Fibroblast of the aortic adventitia (primary cell): Measurements from ENCODE around the gene ZSCAN18. TPM values are rescaled to one million over a fixed set of nuclear protein-coding genes. Genes with fewer than 3 reads are reported as not detected.

ENCODE experiments used
- DNase-seq: peaks from one replicate; pipeline ENCODE4 v3.0.0-alpha.2; 2010; ENCODE audit warnings: low read depth
- H3K4me3 ChIP-seq: 2 replicates; pipeline ENCODE4 v1.5.1; 2011; ENCODE audit warnings: low read depth, mild to moderate bottlenecking, control low read depth, low read length, moderate library complexity
- CTCF ChIP-seq: IDR thresholded peaks from 2 replicates; pipeline ENCODE4 v1.5.1; 2011; ENCODE audit warnings: mild to moderate bottlenecking, low read length, control low read depth, inconsistent platforms; ENCODE audit not compliant: insufficient read depth
- total RNA-seq: library from RNA; depleted of rRNA; stranded (reverse); fragments of >200 nt; gene quantifications from 2 replicates; pipeline ENCODE4 v1.2.3, GENCODE V29; 2012; ENCODE audit warnings: low replicate concordance

Gene ZSCAN18
- total RNA-seq, 1 donor = 7.6 TPM

GRCh38 chr19:58086825-58087710 is 11.0 kb downstream of the ZSCAN18 start:
- no peak for DNase-seq
- no peak for TF ChIP-seq CTCF
- H3K4me3 ChIP-seq = no peak overlapping the region

GRCh38 chr19:58085348-58085875 is 12.6 kb downstream of the ZSCAN18 start:
- DNase-seq = no peak
- no peak for TF ChIP-seq CTCF
- no peak overlapping the region for H3K4me3 ChIP-seq

GRCh38 chr19:58084596-58085347 is 13.3 kb downstream of the ZSCAN18 start:
- H3K4me3 ChIP-seq = no peak overlapping the region
- no peak for TF ChIP-seq CTCF
- DNase-seq = no peak

- DNase-seq = no peak
- no peak overlapping the region for H3K4me3 ChIP-seq
- TF ChIP-seq CTCF = no peak
These were observed 15.0 kb downstream of the ZSCAN18 start for GRCh38 chr19:58083021-58083420.

- DNase-seq = no peak
- no peak for TF ChIP-seq CTCF
- H3K4me3 ChIP-seq = no peak overlapping the region
These were observed 18.2 kb downstream of the ZSCAN18 start for GRCh38 chr19:58079792-58080191.

GRCh38 chr19:58067240-58067912 is 30.7 kb downstream of the ZSCAN18 start:
- H3K4me3 ChIP-seq = no peak overlapping the region
- no peak for DNase-seq
- no peak for TF ChIP-seq CTCF
